ENCODE results near the gene DVL1. TPM values are rescaled to one million over a fixed set of nuclear protein-coding genes. Genes with fewer than 3 reads are reported as not detected.

DVL1 gene
- total and polyA plus RNA-seq, 9 of the 15 experiments (the other 6 are each of a cell fraction or from before 2014, with no cell fraction given) = 0.62 to 135 (median 24.3) TPM

- peak; percentile 59; the same call in 1 of the 2 replicates for TF ChIP-seq NR2C2 (CRISPR knock-in tag; IDR thresholded peaks at IDR 0.05)
- TF ChIP-seq NR2C2 (tag; IDR thresholded peaks at IDR 0.05) = peak; percentile 79
- peak; percentile 86; the same call in 1 of the 2 replicates for TF ChIP-seq KLF13 (tag; IDR thresholded peaks at IDR 0.05; ENCODE audit: borderline replicate concordance, low read depth)
- TF ChIP-seq SP1 (CRISPR knock-in tag; IDR thresholded peaks at IDR 0.05) = peak; percentile 90
- peak; percentile 3; the same call in 1 of the 2 replicates for TF ChIP-seq ZKSCAN1 (IDR thresholded peaks at IDR 0.05; ENCODE audit: low read depth, low read length)
- TF ChIP-seq MNT (conservative IDR thresholded peaks at IDR 0.05) = peak in 1 of 2 experiments; percentile 78; a peak in 3 of 4 replicates
- no peak for TF ChIP-seq TRIM25 (IDR thresholded peaks at IDR 0.05; ENCODE audit: borderline replicate concordance)
- peak; percentile 62 for TF ChIP-seq PCBP1 (IDR thresholded peaks at IDR 0.05; ENCODE audit: low read depth, low read length, poor library complexity, severe bottlenecking)
- TF ChIP-seq USF1 (CRISPR knock-in tag; IDR thresholded peaks at IDR 0.05) = no peak; the same call in 1 of the 2 replicates
Observed at GRCh38 chr1:1324524-1325287, 24.5 kb downstream of the DVL1 start, which contains the start of the genes CPTP and INTS11 (continued).
